Retinal pigment epithelial cell (primary cell): Measurements from ENCODE around the gene DNAJC4.

Experiments
- DNase-seq: peaks from one replicate; pipeline ENCODE4 v3.0.0-alpha.2; 2010; ENCODE audit warnings: low read depth
- H3K4me3 ChIP-seq: 2 replicates; pipeline ENCODE4 v1.5.1; 2011; ENCODE audit warnings: mild to moderate bottlenecking, low read length, control low read depth, moderate library complexity
- TF ChIP-seq, protein P1 (sequence below): conservative IDR thresholded peaks from 2 replicates; pipeline ENCODE4 v1.5.1; 2011; ENCODE audit warnings: low read depth, low read length, control low read depth, inconsistent platforms

The DNAJC4 gene

DNA sequence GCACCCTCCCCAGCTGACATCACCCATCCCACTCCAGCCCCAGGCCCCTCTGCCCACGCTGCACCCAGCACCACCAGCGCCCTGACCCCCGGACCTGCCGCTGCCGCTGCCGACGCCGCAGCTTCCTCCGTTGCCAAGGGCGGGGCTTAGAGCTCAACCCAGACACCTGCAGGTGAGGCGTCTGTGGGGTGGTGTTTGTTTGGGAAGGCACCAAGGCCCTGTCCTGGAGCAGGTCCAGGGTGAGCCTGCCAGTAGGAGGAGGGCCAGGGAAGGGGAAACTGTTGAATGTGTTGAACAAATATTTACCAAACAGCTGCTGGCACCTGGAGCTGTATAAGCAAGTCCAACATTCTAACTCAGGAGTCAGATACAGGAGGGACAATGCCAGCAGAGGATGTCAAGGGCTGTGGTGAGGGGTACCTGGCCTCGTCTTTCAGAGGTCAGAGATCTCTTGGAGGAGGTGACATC lies 7.2 kb downstream of the DNAJC4 start:
- no peak overlapping the region for H3K4me3 ChIP-seq
- TF ChIP-seq, protein P1, sequence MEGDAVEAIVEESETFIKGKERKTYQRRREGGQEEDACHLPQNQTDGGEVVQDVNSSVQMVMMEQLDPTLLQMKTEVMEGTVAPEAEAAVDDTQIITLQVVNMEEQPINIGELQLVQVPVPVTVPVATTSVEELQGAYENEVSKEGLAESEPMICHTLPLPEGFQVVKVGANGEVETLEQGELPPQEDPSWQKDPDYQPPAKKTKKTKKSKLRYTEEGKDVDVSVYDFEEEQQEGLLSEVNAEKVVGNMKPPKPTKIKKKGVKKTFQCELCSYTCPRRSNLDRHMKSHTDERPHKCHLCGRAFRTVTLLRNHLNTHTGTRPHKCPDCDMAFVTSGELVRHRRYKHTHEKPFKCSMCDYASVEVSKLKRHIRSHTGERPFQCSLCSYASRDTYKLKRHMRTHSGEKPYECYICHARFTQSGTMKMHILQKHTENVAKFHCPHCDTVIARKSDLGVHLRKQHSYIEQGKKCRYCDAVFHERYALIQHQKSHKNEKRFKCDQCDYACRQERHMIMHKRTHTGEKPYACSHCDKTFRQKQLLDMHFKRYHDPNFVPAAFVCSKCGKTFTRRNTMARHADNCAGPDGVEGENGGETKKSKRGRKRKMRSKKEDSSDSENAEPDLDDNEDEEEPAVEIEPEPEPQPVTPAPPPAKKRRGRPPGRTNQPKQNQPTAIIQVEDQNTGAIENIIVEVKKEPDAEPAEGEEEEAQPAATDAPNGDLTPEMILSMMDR: no peak

DNA sequence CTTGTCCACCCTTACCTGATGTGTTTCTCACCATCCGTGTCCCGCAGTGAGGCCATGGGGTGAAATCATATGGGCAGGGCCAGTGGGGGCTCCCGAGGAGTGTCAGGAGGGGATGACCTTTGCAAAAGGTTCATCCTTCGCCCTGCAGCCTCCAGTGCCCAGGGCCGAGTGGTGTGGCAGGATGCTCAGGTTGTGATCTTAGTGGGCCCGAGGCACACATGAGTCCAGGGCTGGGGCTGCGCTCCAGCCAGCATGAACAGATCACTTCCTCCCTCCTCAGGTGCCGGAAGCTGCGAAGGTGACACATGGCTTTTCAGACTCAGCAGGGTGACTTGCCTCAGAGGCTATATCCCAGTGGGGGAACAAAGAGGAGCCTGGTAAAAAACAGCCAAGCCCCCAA lies 7.7 kb downstream of the DNAJC4 start:
- DNase-seq: no peak
- H3K4me3 ChIP-seq: no peak overlapping the region
- TF ChIP-seq, protein P1: no peak

More for the DNA sequence above, 7.2 kb downstream of the DNAJC4 start:
- DNase-seq: no peak

DNA sequence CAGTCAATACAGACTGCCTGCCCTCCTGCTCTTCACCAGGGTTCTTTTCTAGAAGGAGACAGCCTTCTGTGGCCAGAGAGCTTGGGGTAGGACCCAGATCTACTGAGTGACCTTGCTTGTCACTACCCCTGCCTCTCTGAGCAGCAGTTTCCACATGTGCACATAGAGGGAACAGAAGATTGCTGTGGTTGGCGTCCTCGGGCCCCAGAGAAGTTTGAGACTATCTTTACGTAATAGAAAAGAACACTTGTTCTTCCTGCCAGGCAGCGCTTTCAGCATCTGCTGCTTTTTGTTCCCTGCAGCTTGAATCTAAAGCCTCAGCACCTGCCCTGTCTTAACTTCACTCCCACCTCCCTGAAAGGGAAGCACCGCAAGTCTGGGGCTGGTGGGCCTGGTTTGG lies 8.7 kb downstream of the DNAJC4 start:
- TF ChIP-seq, protein P1: no peak
- no peak for DNase-seq
- H3K4me3 ChIP-seq: no peak overlapping the region

DNA sequence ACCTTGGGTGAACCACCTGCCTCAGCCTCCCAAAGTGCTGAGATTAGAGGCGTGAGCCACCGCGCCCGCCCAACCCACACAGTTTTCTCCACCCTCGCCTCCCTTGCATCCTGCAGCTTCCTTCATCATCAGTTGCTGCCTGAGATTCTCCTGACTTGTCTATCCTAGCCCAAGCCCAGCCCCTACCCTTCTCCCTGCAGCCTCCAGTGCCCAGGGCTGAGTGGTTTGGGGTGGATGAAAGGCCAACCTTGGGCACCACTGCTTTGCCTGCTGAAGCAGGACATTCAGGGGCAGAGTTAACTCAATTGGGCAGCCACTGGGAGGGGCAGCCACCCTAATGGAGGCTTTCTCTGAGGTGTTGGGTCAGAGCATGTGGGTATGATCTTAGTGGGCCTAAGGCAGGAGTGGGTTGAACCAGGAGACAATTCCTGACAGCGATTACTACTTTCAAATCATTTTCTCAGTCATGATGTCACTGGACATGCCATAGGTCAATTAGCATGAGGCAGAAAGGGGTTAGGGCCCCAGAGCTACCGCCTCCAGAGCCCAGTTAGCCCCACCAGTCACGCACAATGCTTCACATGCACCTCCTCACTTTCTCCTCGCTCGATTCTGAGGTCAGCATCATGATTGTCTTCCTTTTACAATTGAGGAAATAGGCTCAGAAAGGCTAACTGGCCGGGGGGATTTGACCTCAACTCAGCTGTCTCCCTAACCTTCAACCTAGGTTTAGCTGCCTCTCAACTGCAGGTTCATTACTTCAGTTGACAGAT lies 9.5 kb downstream of the DNAJC4 start:
- DNase-seq: no peak
- TF ChIP-seq, protein P1: no peak
- H3K4me3 ChIP-seq: peak overlapping the region; percentile 65

DNA sequence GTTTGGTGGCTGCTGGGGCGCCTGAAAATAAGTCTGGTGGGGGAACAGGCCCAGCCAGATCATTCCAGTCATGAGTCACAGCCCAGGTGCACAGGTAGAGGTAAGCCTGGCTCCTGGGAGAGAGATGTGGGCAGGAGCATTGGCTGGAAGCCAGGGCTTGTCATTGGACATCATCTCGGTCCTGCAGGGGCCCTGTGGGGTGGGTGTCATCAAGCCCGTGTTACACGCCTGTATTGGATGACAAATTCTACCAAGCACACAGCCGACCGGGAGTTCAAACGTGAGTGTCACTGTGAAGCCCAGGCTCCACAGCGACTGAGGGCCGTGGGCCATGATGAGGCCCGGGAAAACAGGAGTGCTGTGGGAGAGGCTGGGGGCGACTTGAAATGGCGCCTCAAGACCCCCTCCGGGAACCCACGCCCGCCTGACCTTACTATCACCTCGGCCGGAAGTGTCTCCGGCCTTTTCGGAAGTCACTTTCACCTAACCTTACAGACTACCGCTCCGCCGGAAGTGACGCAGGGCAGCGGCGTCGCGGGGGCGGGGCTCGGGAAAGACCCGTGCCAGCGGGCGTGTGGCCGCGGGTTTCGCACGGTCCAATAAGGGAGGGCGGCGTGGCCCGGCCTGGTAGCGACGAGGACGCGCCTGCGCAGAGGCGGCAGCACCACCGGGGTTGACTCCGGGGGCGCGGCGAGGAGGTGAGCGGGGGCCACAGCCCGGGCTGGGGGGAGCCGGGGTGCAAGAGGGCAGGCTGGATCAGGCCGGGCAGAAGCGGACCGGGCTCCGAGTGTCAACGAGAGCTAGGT lies 10.3 kb downstream of the DNAJC4 start, which contains the start of gene FKBP2:
TSS of gene FKBP2 (plus strand) at position 661 of the 806 bp plus-strand sequence. CDS start 1,293 bp downstream, outside the sequence.
- H3K4me3 ChIP-seq: peak within 1 kb of the TSS; percentile 82
- TF ChIP-seq, protein P1: no peak
- DNase-seq: peak; percentile 85

DNA sequence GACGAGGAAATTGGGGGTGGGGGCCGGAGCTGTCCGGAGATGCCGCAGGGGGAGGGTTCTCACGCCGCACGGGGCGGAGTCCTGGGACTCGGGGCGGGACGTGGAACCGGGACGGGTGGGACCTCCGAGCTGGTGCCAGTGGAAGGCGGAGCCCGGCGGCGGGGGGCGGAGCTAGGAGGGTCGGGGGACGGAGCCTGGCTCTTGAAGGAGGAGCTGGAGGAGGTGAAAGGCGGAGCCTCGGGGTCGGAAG lies 10.8 kb downstream of the DNAJC4 start:
- H3K4me3 ChIP-seq: peak overlapping the region; percentile 82
- no peak for DNase-seq
- TF ChIP-seq, protein P1: no peak
